Stomach (tissue), 4 donors: ENCODE data around the gene FMC1.

Source experiments
- CTCF ChIP-seq, 7 experiments: fragments of 450-650 bp in 4 of 7; fragments of 200-600 bp in 3 of 7; sonication (generic) in 3 of 7; IDR thresholded peaks; one replicate each; pipeline ENCODE4 v1.5.1; 2016 to 2019; ENCODE audit warnings: antibody characterized with exemption in 7 of 7, control low read depth in 2 of 7, mild to moderate bottlenecking in 1 of 7
- EP300 ChIP-seq: sonication (generic); formaldehyde crosslinking; IDR thresholded peaks from one replicate; pipeline ENCODE4 v1.6.1; 2017; ENCODE audit warnings: antibody characterized with exemption
- POLR2A ChIP-seq, 4 donors: fragments of 450-650 bp; IDR thresholded peaks; one replicate each; pipeline ENCODE4 v1.6.1; 2016; ENCODE audit warnings: antibody characterized with exemption in 4 of 4, control low read depth in 2 of 4, mild to moderate bottlenecking in 1 of 4, moderate library complexity in 1 of 4
- POLR2AphosphoS5 ChIP-seq, 3 donors: sonication (generic); formaldehyde crosslinking; IDR thresholded peaks; one replicate each; pipeline ENCODE4 v1.6.1; 2016; ENCODE audit warnings: antibody characterized with exemption in 3 of 3

- no peak for TF ChIP-seq POLR2A (IDR thresholded peaks at IDR 0.05)
- TF ChIP-seq CTCF (IDR thresholded peaks at IDR 0.05): no peak
- no peak for TF ChIP-seq EP300
- TF ChIP-seq POLR2AphosphoS5 (IDR thresholded peaks at IDR 0.05): no peak
These were observed 36.6 kb upstream of the FMC1 start for GRCh38 chr7:139304517-139304916.
